GM23248 (cell line): ENCODE results near the gene ZFPM1. TPM values are rescaled to one million over a fixed set of nuclear protein-coding genes. Genes with fewer than 3 reads are reported as not detected.

Source experiments
- DNase-seq: peaks from one replicate; pipeline ENCODE4 v3.0.0-alpha.2; 2015
- H2AFZ ChIP-seq: fragments of 200-600 bp; sonication (generic); 2 replicates; pipeline ENCODE4 v1.6.1; 2016; ENCODE audit warnings: antibody characterized with exemption
- H3F3A ChIP-seq: fragments of 200-600 bp; sonication (generic); 2 replicates; pipeline ENCODE4 v1.6.1; 2016; ENCODE audit warnings: mild to moderate bottlenecking, antibody characterized with exemption, mixed run types; ENCODE audit not compliant: insufficient read depth
- H3K27ac ChIP-seq: fragments of 200-600 bp; sonication (generic); 2 replicates; pipeline ENCODE4 v1.5.1; 2016; ENCODE audit warnings: mild to moderate bottlenecking
- H3K27me3 ChIP-seq: fragments of 200-600 bp; sonication (generic); replicated peaks from 2 replicates; pipeline ENCODE4 v1.6.1; 2016; ENCODE audit warnings: mild to moderate bottlenecking; ENCODE audit not compliant: insufficient read depth
- H3K36me3 ChIP-seq: fragments of 200-600 bp; sonication (generic); 2 replicates; pipeline ENCODE4 v1.6.1; 2016; ENCODE audit warnings: low read depth, mild to moderate bottlenecking
- H3K4me1 ChIP-seq: fragments of 200-600 bp; sonication (generic); 2 replicates; pipeline ENCODE4 v1.6.1; 2016; ENCODE audit warnings: mild to moderate bottlenecking; ENCODE audit not compliant: insufficient read depth
- H3K4me2 ChIP-seq: fragments of 200-600 bp; sonication (generic); one replicate; pipeline ENCODE4 v1.6.1; 2016; ENCODE audit warnings: mild to moderate bottlenecking; ENCODE audit not compliant: unreplicated experiment
- H3K4me3 ChIP-seq: fragments of 200-600 bp; sonication (generic); 2 replicates; pipeline ENCODE4 v1.5.1; 2016; ENCODE audit warnings: mild to moderate bottlenecking
- H3K79me2 ChIP-seq: fragments of 200-600 bp; sonication (generic); 2 replicates; pipeline ENCODE4 v1.6.1; 2016; ENCODE audit warnings: mild to moderate bottlenecking; ENCODE audit not compliant: insufficient read depth
- H3K9ac ChIP-seq: fragments of 200-600 bp; sonication (generic); 2 replicates; pipeline ENCODE4 v1.6.1; 2016; ENCODE audit warnings: mild to moderate bottlenecking
- H3K9me2 ChIP-seq: fragments of 200-600 bp; sonication (generic); 2 replicates; pipeline ENCODE4 v1.6.1; 2016; ENCODE audit warnings: mixed run types, mild to moderate bottlenecking, moderate library complexity; ENCODE audit not compliant: insufficient read depth
- H3K9me3 ChIP-seq: fragments of 200-600 bp; sonication (generic); one replicate; pipeline ENCODE4 v1.6.1; 2017; ENCODE audit warnings: low read depth
- H4K20me1 ChIP-seq: fragments of 200-600 bp; sonication (generic); 2 replicates; pipeline ENCODE4 v1.6.0; 2016; ENCODE audit not compliant: insufficient read depth
- EZH2 ChIP-seq: fragments of 200-600 bp; sonication (generic); IDR thresholded peaks from 2 replicates; pipeline ENCODE4 v1.6.1; 2018; ENCODE audit warnings: antibody characterized with exemption, mild to moderate bottlenecking; ENCODE audit not compliant: insufficient read depth, poor library complexity, severe bottlenecking
- EZH2phosphoT487 ChIP-seq: fragments of 200-600 bp; sonication (generic); IDR thresholded peaks from 2 replicates; pipeline ENCODE4 v1.6.1; 2018; ENCODE audit warnings: antibody characterized with exemption, moderate library complexity, mild to moderate bottlenecking, low read depth; ENCODE audit not compliant: insufficient read depth
- WGBS, 2 experiments: methylation state at CpG; one replicate each; pipeline ENCODE4 v1.1.6; 2015 to 2017; ENCODE audit warnings: low lambda C conversion rate in 2 of 2, low coverage in 1 of 2; ENCODE audit errors: missing lambda C conversion rate in 2 of 2; 5-methylcytosine and 5-hydroxymethylcytosine counted together
- in situ Hi-C: fragments of 300-500 bp; cut with MboI; formaldehyde crosslinking; loops from 2 replicates; pipeline ENCODE4 v1.15.0; 2020
- polyA plus RNA-seq: library from polyadenylated mRNA; unstranded; fragments of >200 nt; fragmentation: Nextera tagmentation; extraction: Ambion mirVana; gene quantifications from 2 replicates; pipeline ENCODE4 v1.2.1, GENCODE V29; 2016
- total RNA-seq: library from RNA; depleted of rRNA; stranded (reverse); fragments of >200 nt; shearing (Covaris generic); gene quantifications from 2 replicates; pipeline ENCODE4 v1.2.3, GENCODE V29; 2014

Gene ZFPM1
- total and polyA plus RNA-seq, 2 experiments from 2014 or later: 0.06 to 2.4 TPM

GRCh38 chr16:88507231-88507743, 54.2 kb downstream of the ZFPM1 start:
- Histone ChIP-seq H3K9me3 (no peaks in the 10 kb centered on the region), H3K4me2 (no peak overlapping the region), H3K27me3 (no peaks in the 10 kb centered on the region), H3K79me2 (no peaks in the 10 kb centered on the region), H3K9me2 (no peaks in the 10 kb centered on the region), H3K27ac (no peak overlapping the region), H3F3A (no peaks in the 10 kb centered on the region), H3K4me1 (no peaks in the 10 kb centered on the region), H4K20me1 (no peaks in the 10 kb centered on the region), H3K4me3 (no peak overlapping the region), H3K36me3 (no peaks in the 10 kb centered on the region), H2AFZ (no peak overlapping the region), H3K9ac (no peak overlapping the region)
- no peak for DNase-seq
- 84 to 92% methylated on average over 5 to 9 of the region's 9 CpGs for WGBS, 2 experiments
- in situ Hi-C loops: no loop called here
- TF ChIP-seq EZH2phosphoT487: no peak
- no peak for TF ChIP-seq EZH2

DNA sequence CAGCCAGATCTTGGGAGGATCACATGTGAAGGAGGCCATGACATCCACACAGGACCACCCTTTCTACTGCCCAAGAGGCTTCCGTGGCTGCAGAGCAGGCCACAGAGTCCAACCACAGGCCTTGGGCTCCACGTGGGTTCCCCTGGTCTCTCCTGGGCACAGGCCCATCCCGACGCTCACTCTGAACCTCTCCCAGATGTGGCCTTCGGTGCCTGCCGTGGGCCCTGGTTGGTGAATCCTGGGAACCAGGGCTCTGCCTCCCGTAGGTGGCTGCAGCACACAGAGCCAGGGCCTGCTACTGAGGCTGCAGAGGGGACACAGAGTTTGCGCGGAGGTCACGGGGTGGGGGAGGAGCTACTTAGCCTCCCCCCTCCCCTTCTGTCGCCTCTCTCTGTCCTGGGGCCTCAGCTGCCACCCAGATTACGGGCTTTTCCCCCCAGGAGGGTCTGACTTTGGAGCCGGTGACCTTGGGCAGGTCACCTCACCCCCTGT, 55.3 kb downstream of the ZFPM1 start:
- Histone ChIP-seq H4K20me1 (no peaks in the 10 kb centered on the region), H3K79me2 (no peaks in the 10 kb centered on the region), H3K36me3 (no peaks in the 10 kb centered on the region), H2AFZ (no peak overlapping the region), H3K27ac (no peak overlapping the region), H3K9me2 (no peaks in the 10 kb centered on the region), H3K4me1 (no peaks in the 10 kb centered on the region), H3K9ac (no peak overlapping the region), H3K9me3 (no peaks in the 10 kb centered on the region), H3K4me2 (no peak overlapping the region), H3K27me3 (no peaks in the 10 kb centered on the region), H3K4me3 (no peak overlapping the region), H3F3A (no peaks in the 10 kb centered on the region)
- no peak for DNase-seq
- TF ChIP-seq EZH2: no peak
- TF ChIP-seq EZH2phosphoT487: no peak
- in situ Hi-C loops: no loop called here
- WGBS, 2 experiments: 96 to 97% methylated on average over 12 to 13 of the region's 13 CpGs

GRCh38 chr16:88508868-88509748, 56.0 kb downstream of the ZFPM1 start:
- H3K9me3 ChIP-seq: no peaks in the 10 kb centered on the region
- no peak for DNase-seq
- no peaks in the 10 kb centered on the region for H3K4me1 ChIP-seq
- H3F3A ChIP-seq: no peaks in the 10 kb centered on the region
- in situ Hi-C loops: no loop called here
- no peak overlapping the region for H3K9ac ChIP-seq
- no peak overlapping the region for H3K4me2 ChIP-seq
- H2AFZ ChIP-seq: no peak overlapping the region
- H3K79me2 ChIP-seq: no peaks in the 10 kb centered on the region
- TF ChIP-seq EZH2phosphoT487: no peak
- no peak for TF ChIP-seq EZH2
- WGBS, 2 experiments: 86 to 87% methylated on average over 31 to 36 of the region's 41 CpGs
- H3K27me3 ChIP-seq: no peaks in the 10 kb centered on the region
- no peaks in the 10 kb centered on the region for H4K20me1 ChIP-seq
- H3K9me2 ChIP-seq: no peaks in the 10 kb centered on the region
- H3K36me3 ChIP-seq: no peaks in the 10 kb centered on the region
- H3K27ac ChIP-seq: no peak overlapping the region
- no peak overlapping the region for H3K4me3 ChIP-seq

DNA sequence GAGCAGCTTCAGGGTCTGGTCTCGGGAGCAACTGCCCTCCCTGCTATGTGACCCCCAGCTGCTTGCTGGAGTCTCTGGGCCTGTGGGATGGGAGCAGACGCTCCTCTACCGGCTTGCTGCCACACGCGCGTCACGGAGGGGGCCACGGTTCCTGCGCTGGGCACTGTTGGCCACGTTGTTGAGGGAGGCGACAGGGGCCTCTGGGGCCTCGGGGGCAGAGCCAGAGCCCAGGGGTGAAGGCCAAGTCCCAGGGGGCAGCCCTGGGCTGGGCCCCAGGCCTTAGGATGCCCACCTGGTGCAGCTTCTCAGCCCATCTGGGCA, 56.6 kb downstream of the ZFPM1 start:
- H3K4me2 ChIP-seq: no peak overlapping the region
- H3K4me1 ChIP-seq: no peaks in the 10 kb centered on the region
- H3K9me3 ChIP-seq: no peaks in the 10 kb centered on the region
- no peaks in the 10 kb centered on the region for H4K20me1 ChIP-seq
- no peak overlapping the region for H3K27ac ChIP-seq
- DNase-seq: no peak
- no peak overlapping the region for H2AFZ ChIP-seq
- no peaks in the 10 kb centered on the region for H3K36me3 ChIP-seq
- H3K9ac ChIP-seq: no peak overlapping the region
- TF ChIP-seq EZH2phosphoT487 (no peak), EZH2 (no peak)
- no peaks in the 10 kb centered on the region for H3K27me3 ChIP-seq
- WGBS, 2 experiments: 77 to 85% methylated on average over 11 to 12 of the region's 12 CpGs
- no peaks in the 10 kb centered on the region for H3K9me2 ChIP-seq
- no peaks in the 10 kb centered on the region for H3K79me2 ChIP-seq
- in situ Hi-C loops: no loop called here
- H3F3A ChIP-seq: no peaks in the 10 kb centered on the region
- H3K4me3 ChIP-seq: no peak overlapping the region
